HepG2 (cell line): Measurements from ENCODE around the gene ZNF3. TPM values are rescaled to one million over a fixed set of nuclear protein-coding genes. Genes with fewer than 3 reads are reported as not detected.

Source experiments
- HMGXB3 ChIP-seq: sonication (generic); formaldehyde crosslinking; IDR thresholded peaks from 2 replicates; pipeline ENCODE4 v1.4.0; 2020; ENCODE audit warnings: missing genetic modification reagents, borderline replicate concordance
- NFATC3 ChIP-seq: sonication (generic); formaldehyde crosslinking; IDR thresholded peaks from 2 replicates; pipeline ENCODE4 v1.5.1; 2020; ENCODE audit warnings: mild to moderate bottlenecking, missing genetic modification reagents
- RFX1 ChIP-seq: fragments of 450-650 bp; IDR thresholded peaks from 2 replicates; pipeline ENCODE4 v1.6.1; 2017
- THYN1 ChIP-seq: sonication (generic); formaldehyde crosslinking; IDR thresholded peaks from 2 replicates; pipeline ENCODE4 v1.8.1; 2023; ENCODE audit warnings: low read depth, mild to moderate bottlenecking, moderate library complexity, missing genetic modification reagents, borderline replicate concordance
- ZFP36 ChIP-seq: fragments of 150-350 bp; IDR thresholded peaks from 2 replicates; pipeline ENCODE4 v1.6.1; 2018; ENCODE audit warnings: borderline replicate concordance, low read length, low read depth; ENCODE audit not compliant: partially characterized antibody
- ZKSCAN5 ChIP-seq: sonication (generic); formaldehyde crosslinking; IDR thresholded peaks from 2 replicates; pipeline ENCODE4 v1.5.1; 2020; ENCODE audit warnings: mild to moderate bottlenecking, missing genetic modification reagents
- ZNF589 ChIP-seq: sonication (generic); formaldehyde crosslinking; conservative IDR thresholded peaks from 2 replicates; pipeline ENCODE4 v1.8.0; 2022; ENCODE audit warnings: mild to moderate bottlenecking, moderate library complexity, missing genetic modification reagents
- ZNF609 ChIP-seq: sonication (generic); formaldehyde crosslinking; IDR thresholded peaks from 2 replicates; pipeline ENCODE4 v1.4.0; 2020; ENCODE audit warnings: mild to moderate bottlenecking, missing genetic modification reagents, borderline replicate concordance
- polyA plus RNA-seq, 8 experiments: library from polyadenylated mRNA; depleted of rRNA in 3 of 8; stranded (reverse) in 7 of 8; unstranded in 1 of 8; fragments of >200 nt; fragmentation: Illumina TruSeq in 4 of 8; extraction: Trizol in 4 of 8; gene quantifications; 2 replicates each; pipeline versions ENCODE4 v1.2.1 to v1.2.3, GENCODE V29; 2011 to 2016; ENCODE audit warnings: low read depth in 4 of 8, missing spikeins in 1 of 8, mixed read lengths in 1 of 8; ENCODE audit not compliant: insufficient read depth in 1 of 8
- total RNA-seq, 5 experiments: library from RNA; depleted of rRNA; stranded (reverse); fragments of >200 nt; fragmentation: Illumina TruSeq; extraction: Trizol; gene quantifications; 2 replicates each; pipeline ENCODE4 v1.2.3, GENCODE V29; 2016; ENCODE audit warnings: low read depth in 1 of 5
- TF ChIP-seq, protein P1 (sequence below), 2 experiments: sonication (generic) in 1 of 2; formaldehyde crosslinking in 1 of 2; IDR thresholded peaks; 2 replicates each; pipeline versions ENCODE4 v1.6.1 to v1.9.0; 2014 to 2022; ENCODE audit warnings: antibody characterized with exemption in 1 of 2, borderline replicate concordance in 1 of 2, inconsistent platforms in 1 of 2, low read depth in 1 of 2, missing genetic modification reagents in 1 of 2

ZNF3 gene
- total and polyA plus RNA-seq, 2 of the 13 experiments (the other 11 are each of a cell fraction or from before 2014, with no cell fraction given), result 33.7 to 56.9 TPM

- TF ChIP-seq ZNF609 (CRISPR knock-in tag), result peak; percentile 87
- TF ChIP-seq THYN1 (CRISPR knock-in tag), result 0 out of 2 replicates have a peak, but pooled peaks have one; percentile 85
- peak; percentile 66 for TF ChIP-seq HMGXB3 (CRISPR knock-in tag)
- TF ChIP-seq ZKSCAN5 (CRISPR knock-in tag), result no peak
- TF ChIP-seq NFATC3 (CRISPR knock-in tag), result no peak
- TF ChIP-seq ZFP36, result no peak
- TF ChIP-seq RFX1, result no peak
- TF ChIP-seq ZNF589, result peak; percentile 91
- TF ChIP-seq, protein P1, sequence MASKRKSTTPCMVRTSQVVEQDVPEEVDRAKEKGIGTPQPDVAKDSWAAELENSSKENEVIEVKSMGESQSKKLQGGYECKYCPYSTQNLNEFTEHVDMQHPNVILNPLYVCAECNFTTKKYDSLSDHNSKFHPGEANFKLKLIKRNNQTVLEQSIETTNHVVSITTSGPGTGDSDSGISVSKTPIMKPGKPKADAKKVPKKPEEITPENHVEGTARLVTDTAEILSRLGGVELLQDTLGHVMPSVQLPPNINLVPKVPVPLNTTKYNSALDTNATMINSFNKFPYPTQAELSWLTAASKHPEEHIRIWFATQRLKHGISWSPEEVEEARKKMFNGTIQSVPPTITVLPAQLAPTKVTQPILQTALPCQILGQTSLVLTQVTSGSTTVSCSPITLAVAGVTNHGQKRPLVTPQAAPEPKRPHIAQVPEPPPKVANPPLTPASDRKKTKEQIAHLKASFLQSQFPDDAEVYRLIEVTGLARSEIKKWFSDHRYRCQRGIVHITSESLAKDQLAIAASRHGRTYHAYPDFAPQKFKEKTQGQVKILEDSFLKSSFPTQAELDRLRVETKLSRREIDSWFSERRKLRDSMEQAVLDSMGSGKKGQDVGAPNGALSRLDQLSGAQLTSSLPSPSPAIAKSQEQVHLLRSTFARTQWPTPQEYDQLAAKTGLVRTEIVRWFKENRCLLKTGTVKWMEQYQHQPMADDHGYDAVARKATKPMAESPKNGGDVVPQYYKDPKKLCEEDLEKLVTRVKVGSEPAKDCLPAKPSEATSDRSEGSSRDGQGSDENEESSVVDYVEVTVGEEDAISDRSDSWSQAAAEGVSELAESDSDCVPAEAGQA (IDR thresholded peaks at IDR 0.05; ENCODE audit: low read depth), result 0 out of 2 replicates have a peak, but pooled peaks have one; percentile 55
- TF ChIP-seq, protein P1 (CRISPR knock-in tag; IDR thresholded peaks at IDR 0.05; ENCODE audit: borderline replicate concordance), result no peak; the same call in 1 of the 2 replicates
Observed at GRCh38 chr7:100081535-100082102, at the start of gene ZNF3 (continued).
